HG03196 (cell line): Measurements from ENCODE around the gene DYSF.

Experiments used
- ATAC-seq: cut with Tn5 transposase; IDR thresholded peaks from one replicate; pipeline ENCODE4 v1.9.1; 2021; ENCODE audit not compliant: unreplicated experiment

Gene DYSF

GRCh38 chr2:71668326-71669057 lies 215.1 kb downstream of the DYSF start:
- no peak for ATAC-seq

GRCh38 chr2:71669058-71669456 lies 215.7 kb downstream of the DYSF start:
- no peak for ATAC-seq

- ATAC-seq = no peak
Measured at GRCh38 chr2:71669628-71670429, 216.5 kb downstream of the DYSF start.

- no peak for ATAC-seq
Measured at GRCh38 chr2:71670430-71670795, 217.1 kb downstream of the DYSF start.

- no peak for ATAC-seq
Measured at GRCh38 chr2:71671203-71671854, 218.0 kb downstream of the DYSF start.

GRCh38 chr2:71671895-71672825 lies 218.8 kb downstream of the DYSF start:
- ATAC-seq = no peak

GRCh38 chr2:71672826-71673795 lies 219.8 kb downstream of the DYSF start:
- no peak for ATAC-seq

- no peak for ATAC-seq
Measured at GRCh38 chr2:71674158-71674851, 220.9 kb downstream of the DYSF start.

- ATAC-seq = no peak
Measured at GRCh38 chr2:71675296-71675695, 221.9 kb downstream of the DYSF start.

- no peak for ATAC-seq
Measured at GRCh38 chr2:71678874-71679273, 225.5 kb downstream of the DYSF start.

GRCh38 chr2:71679491-71679890 lies 226.1 kb downstream of the DYSF start:
- ATAC-seq = no peak

GRCh38 chr2:71680925-71681324 lies 227.6 kb downstream of the DYSF start:
- no peak for ATAC-seq

GRCh38 chr2:71681626-71682025 lies 228.3 kb downstream of the DYSF start:
- ATAC-seq = no peak

- no peak for ATAC-seq
Measured at GRCh38 chr2:71682341-71682740, 229.0 kb downstream of the DYSF start.

GRCh38 chr2:71683070-71683469 lies 229.7 kb downstream of the DYSF start:
- ATAC-seq = no peak

- no peak for ATAC-seq
Measured at GRCh38 chr2:71683666-71684065, 230.3 kb downstream of the DYSF start.

- no peak for ATAC-seq
Measured at GRCh38 chr2:71684226-71685072, 231.1 kb downstream of the DYSF start.
